ENCODE results near the gene SLMAP.

Gene SLMAP

DNA sequence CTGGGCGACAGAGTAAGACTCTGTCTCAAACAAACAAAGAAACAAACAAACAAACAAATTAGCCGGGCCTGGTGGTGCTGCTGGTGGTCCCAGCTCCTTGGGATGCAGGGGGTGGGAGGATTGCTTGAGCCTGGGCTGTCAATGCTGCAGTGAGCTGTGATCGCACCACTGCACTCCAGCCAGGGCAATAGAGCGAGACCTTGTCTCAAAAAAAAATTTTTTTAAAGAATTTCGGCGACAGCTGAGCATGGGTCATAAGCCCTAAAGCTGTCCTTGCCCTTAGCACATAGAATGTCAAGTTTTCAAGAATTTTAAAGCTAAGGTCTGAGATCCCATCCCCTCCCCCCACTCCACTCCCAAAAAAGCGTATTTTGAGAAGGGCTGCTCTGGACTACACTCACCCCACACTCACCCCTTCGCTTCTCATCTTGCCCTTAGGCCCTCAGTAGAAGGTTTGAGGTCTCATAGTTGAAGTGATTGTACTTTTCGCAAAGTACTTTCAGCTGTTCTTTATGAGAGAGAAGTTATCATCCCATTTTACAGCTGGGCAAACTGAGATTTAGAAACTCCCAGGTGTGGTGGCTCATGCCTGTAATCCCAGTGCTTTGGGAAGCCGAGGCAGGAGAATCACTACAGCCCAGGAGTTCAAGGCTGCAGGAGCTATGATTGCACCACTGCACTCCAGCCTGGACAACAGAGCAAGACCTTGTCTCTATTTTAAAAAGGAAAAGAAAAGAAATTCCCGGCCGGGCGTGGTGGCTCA lies 217.8 kb downstream of the SLMAP start:
- FAIRE-seq = no peak

DNA sequence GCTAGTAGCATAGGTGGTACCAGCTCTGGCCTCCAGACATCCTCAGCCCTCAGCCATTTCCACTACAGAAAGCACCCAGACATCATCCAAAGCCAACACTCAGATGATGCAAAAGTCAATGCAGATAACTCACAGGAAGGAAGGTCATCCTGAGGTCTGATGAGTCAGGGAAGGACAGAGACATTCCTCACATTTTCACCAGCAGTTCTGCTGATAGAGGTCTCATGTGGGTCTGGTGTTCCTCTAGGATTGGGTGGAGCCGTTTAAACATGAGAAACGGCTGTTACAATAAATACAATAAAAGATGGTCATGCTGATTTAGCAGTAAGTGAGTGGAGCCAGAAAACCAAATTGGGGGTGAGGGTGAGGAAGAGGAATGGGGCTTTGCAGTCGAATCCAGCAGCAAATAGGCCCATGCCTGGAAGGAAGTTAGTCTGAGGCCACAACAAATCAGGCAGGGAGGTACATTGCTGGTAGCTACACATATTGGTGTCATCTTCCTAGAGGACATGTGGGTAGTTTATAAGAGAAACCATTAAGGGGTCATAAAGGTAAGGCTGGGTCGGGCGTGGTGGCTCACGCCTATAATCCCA lies 218.8 kb downstream of the SLMAP start:
- no peak for FAIRE-seq

DNA sequence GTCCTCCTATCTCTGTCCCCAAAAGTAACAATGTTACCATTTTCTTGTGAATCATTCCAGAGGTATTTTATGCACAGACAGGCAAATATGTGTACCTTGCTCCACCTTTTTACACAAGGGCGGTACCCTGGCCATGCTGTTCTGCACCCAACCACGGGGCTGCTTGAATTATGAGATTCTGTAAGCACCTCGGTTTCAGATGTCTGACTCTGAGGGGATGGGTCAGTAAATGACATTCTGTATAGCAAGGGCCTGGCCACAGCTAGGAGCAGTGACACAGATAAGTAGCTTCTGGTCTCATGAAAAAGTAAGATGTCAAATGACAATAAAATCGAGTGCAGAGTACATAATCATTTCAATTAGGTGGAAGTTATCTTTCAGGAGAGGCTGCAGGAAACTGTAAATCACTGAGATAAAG lies 221.7 kb downstream of the SLMAP start:
- FAIRE-seq = no peak

DNA sequence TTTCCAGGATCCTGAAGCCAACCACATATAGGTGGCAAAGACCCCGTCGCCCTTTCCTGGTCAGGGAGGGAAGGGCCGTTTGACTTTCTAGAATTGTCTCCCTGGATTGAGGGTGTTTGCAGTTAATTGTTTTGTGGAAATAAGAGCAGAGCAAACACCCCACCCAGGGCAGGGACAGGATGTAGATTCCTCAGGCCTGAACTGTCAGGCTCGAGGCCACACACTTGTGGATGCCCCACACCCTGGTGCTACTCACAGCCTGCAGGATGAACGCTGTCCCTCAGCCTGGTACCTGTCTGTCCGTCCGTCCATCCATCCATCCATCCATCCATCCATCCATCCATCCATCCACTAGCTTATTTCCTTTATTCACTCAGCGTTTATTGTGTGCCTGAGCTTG lies 222.2 kb downstream of the SLMAP start:
- no peak for FAIRE-seq

All from A204.1 (cell line).